Esophagus muscularis mucosa (tissue), 3 donors: ENCODE measurements around the gene GAPDH.

Experiments
- CTCF ChIP-seq, 3 experiments: fragments of 200-600 bp in 2 of 3; fragments of 450-650 bp in 1 of 3; sonication (generic) in 2 of 3; IDR thresholded peaks; one replicate each; pipeline ENCODE4 v1.5.1; 2017 to 2019; ENCODE audit warnings: antibody characterized with exemption in 3 of 3, mild to moderate bottlenecking in 2 of 3, moderate library complexity in 1 of 3
- EP300 ChIP-seq: sonication (generic); formaldehyde crosslinking; IDR thresholded peaks from one replicate; pipeline ENCODE4 v1.6.1; 2017; ENCODE audit warnings: antibody characterized with exemption

GRCh38 chr12:6552140-6552551 is 17.8 kb downstream of the GAPDH start:
- TF ChIP-seq CTCF (IDR thresholded peaks at IDR 0.05) = no peak
- TF ChIP-seq EP300 = no peak
